Ishikawa (cell line): ENCODE results near the gene C10orf95.

ENCODE experiments used
- CEBPB ChIP-seq: IDR thresholded peaks from 2 replicates; pipeline ENCODE4 v1.6.1; 2012
- RAD21 ChIP-seq: IDR thresholded peaks from 2 replicates; pipeline ENCODE4 v1.6.1; 2012; ENCODE audit warnings: low read depth
- YY1 ChIP-seq: IDR thresholded peaks from 2 replicates; pipeline ENCODE4 v1.6.1; 2012; ENCODE audit warnings: low read depth
- TF ChIP-seq, protein P1 (sequence below): IDR thresholded peaks from 2 replicates; pipeline ENCODE4 v1.6.1; 2012; ENCODE audit warnings: low read depth, mild to moderate bottlenecking

DNA sequence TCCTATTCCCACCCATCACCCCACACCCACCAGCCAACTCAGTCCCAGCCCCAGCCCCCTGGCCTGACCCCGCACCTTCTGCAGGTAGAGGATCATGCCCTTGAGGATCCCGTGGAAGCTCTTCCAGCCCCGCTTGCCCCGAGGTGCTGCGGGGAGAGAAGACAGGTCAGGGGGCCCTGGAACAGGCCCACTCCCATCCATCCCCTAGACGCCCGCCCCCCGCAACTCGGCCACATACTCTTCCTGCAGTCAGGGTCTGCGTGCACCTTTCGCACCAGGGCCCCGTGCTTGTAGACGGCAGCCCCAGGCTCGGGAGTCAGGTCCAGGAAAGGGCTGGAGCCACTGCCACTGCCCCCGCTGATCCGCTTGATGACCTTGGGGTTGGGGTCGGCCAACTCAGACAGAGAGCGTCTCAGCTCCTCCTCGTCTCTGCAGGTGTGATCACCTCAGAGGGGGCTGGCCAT lies 46.2 kb downstream of the C10orf95 start:
- TF ChIP-seq, protein P1, sequence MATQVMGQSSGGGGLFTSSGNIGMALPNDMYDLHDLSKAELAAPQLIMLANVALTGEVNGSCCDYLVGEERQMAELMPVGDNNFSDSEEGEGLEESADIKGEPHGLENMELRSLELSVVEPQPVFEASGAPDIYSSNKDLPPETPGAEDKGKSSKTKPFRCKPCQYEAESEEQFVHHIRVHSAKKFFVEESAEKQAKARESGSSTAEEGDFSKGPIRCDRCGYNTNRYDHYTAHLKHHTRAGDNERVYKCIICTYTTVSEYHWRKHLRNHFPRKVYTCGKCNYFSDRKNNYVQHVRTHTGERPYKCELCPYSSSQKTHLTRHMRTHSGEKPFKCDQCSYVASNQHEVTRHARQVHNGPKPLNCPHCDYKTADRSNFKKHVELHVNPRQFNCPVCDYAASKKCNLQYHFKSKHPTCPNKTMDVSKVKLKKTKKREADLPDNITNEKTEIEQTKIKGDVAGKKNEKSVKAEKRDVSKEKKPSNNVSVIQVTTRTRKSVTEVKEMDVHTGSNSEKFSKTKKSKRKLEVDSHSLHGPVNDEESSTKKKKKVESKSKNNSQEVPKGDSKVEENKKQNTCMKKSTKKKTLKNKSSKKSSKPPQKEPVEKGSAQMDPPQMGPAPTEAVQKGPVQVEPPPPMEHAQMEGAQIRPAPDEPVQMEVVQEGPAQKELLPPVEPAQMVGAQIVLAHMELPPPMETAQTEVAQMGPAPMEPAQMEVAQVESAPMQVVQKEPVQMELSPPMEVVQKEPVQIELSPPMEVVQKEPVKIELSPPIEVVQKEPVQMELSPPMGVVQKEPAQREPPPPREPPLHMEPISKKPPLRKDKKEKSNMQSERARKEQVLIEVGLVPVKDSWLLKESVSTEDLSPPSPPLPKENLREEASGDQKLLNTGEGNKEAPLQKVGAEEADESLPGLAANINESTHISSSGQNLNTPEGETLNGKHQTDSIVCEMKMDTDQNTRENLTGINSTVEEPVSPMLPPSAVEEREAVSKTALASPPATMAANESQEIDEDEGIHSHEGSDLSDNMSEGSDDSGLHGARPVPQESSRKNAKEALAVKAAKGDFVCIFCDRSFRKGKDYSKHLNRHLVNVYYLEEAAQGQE: no peak
- no peak for TF ChIP-seq YY1
- no peak for TF ChIP-seq RAD21
- TF ChIP-seq CEBPB: no peak
